RWPE2 (cell line): ENCODE results near the gene MARK2.

Experiments used
- ATAC-seq: fragments of 200-7000 bp; cut with Tn5 transposase; 3 replicates; pipeline ENCODE4 v1.9.1; 2021; ENCODE audit warnings: low read depth
- DNase-seq: peaks from one replicate; pipeline ENCODE4 v3.0.0-alpha.2; 2020; ENCODE audit warnings: low spot score
- H3K27ac ChIP-seq: fragments of 450-650 bp; 2 replicates; pipeline ENCODE4 v1.5.1; 2017; ENCODE audit warnings: mild to moderate bottlenecking; ENCODE audit not compliant: poor library complexity, severe bottlenecking
- H3K27me3 ChIP-seq: fragments of 250-450 bp; sonication (Bioruptor Pico); 2 replicates; pipeline ENCODE4 v1.5.1; 2021; ENCODE audit warnings: mild to moderate bottlenecking, moderate library complexity; ENCODE audit not compliant: insufficient read depth, poor library complexity, severe bottlenecking
- H3K36me3 ChIP-seq: fragments of 250-450 bp; sonication (Bioruptor Pico); 2 replicates; pipeline ENCODE4 v1.5.1; 2020; ENCODE audit warnings: low read depth, mild to moderate bottlenecking, moderate library complexity
- H3K4me1 ChIP-seq: fragments of 250-450 bp; sonication (Bioruptor Pico); 2 replicates; pipeline ENCODE4 v1.5.1; 2021; ENCODE audit warnings: mild to moderate bottlenecking, moderate library complexity; ENCODE audit not compliant: insufficient read depth, poor library complexity, severe bottlenecking
- H3K4me3 ChIP-seq: fragments of 250-450 bp; sonication (Bioruptor Pico); 2 replicates; pipeline ENCODE4 v1.5.1; 2021; ENCODE audit warnings: mild to moderate bottlenecking, moderate library complexity; ENCODE audit not compliant: severe bottlenecking
- H3K9me3 ChIP-seq: fragments of 250-450 bp; sonication (Bioruptor Pico); 2 replicates; pipeline ENCODE4 v1.5.1; 2021; ENCODE audit warnings: mild to moderate bottlenecking, moderate library complexity; ENCODE audit not compliant: severe bottlenecking
- TF ChIP-seq, protein P1 (sequence below): fragments of 450-650 bp; IDR thresholded peaks from one replicate; pipeline ENCODE4 v1.5.1; 2017; ENCODE audit warnings: mild to moderate bottlenecking, moderate library complexity; ENCODE audit not compliant: poor library complexity, severe bottlenecking

Gene MARK2

DNA sequence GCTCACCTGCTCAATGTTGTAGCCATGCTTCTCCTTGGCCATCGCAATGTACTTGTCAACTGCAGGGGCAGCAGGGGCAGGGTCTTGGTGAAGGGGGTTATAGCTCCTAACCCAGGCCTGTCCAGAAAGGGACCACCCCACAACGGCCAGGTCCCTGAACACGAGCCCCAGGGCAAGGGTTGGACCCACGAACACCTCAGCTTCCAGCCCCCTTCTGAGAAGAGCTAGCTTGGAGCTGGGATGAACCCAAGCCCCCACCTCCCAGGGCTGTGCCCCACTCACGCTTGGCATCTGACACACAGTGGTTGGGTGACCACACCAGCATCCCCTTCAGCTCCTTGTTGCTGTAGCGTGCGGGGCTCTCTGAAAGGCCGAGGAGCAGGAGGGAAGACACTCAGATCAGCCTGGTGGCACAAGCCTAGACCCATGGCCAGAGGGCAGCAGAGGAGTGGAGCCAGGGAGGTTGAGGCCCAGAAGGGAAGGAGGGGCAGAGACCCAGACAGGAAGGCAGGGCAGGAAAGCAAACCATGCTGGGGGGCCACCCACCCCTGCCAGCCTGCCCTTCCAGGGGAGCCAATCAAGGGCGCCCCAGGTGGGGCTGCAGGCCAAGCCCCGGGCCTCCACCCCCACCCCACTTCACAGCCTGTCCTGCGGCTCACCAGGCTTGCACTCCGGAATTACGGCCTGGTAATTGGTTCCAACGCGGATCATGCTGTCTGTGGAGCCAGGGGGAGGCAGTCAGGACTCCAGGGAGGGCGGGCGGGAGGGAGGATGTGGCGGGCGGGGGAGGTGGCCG is 76.2 kb downstream of the MARK2 start:
- ATAC-seq = no peak
- H3K4me3 ChIP-seq = no peak overlapping the region

DNA sequence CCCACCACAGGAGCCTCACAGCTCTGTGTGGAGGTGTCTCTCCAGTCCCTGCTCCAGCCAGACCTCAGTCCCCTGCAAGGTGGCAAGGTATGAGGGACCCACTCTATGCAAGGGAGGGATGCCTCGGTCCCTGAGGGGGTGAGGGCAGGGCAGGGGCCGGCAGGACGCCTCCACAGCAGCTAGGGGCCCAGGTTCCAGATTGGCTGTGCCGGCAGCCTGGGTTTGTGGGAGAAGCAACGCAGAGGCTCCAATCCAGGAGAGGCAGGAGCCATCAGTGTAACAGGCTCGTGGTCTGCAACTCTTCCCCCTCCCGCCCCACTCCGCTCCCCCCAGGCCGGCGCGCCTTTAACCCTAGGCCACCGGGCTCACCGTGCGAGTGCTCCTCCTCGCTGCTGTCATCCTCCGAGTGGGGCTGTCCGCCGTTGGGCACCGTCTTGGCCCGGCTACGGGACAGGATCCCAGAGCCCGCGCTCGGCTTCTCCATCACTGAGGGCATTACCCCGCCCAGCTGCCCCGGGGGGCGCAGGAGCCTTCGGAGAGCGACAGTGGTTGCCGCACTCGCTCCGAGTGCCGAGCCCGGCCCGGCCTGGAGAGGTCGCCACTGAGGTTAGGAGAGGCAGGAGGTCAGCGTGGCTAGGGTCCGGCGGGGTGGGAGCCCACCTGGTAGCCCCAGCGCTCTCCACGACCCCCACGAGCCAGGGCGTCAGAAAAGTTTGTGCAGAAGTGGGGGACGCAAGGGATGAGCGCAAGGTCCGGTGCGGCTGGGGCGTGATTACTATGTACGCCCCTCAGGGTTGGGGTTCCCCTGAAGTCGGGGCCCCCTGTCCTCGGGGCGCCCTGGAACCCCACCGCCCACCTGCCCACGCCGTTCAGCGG is 77.3 kb downstream of the MARK2 start:
- ATAC-seq (peak; percentile 2; the same call in 1 of the 3 replicates), DNase-seq (no peak)
- H3K36me3 ChIP-seq = no peaks in the 10 kb centered on the region
- TF ChIP-seq, protein P1, sequence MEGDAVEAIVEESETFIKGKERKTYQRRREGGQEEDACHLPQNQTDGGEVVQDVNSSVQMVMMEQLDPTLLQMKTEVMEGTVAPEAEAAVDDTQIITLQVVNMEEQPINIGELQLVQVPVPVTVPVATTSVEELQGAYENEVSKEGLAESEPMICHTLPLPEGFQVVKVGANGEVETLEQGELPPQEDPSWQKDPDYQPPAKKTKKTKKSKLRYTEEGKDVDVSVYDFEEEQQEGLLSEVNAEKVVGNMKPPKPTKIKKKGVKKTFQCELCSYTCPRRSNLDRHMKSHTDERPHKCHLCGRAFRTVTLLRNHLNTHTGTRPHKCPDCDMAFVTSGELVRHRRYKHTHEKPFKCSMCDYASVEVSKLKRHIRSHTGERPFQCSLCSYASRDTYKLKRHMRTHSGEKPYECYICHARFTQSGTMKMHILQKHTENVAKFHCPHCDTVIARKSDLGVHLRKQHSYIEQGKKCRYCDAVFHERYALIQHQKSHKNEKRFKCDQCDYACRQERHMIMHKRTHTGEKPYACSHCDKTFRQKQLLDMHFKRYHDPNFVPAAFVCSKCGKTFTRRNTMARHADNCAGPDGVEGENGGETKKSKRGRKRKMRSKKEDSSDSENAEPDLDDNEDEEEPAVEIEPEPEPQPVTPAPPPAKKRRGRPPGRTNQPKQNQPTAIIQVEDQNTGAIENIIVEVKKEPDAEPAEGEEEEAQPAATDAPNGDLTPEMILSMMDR = peak; percentile 29
- H3K9me3 ChIP-seq = no peaks in the 10 kb centered on the region
- peaks cover 4% of the 10 kb centered on the region for H3K27me3 ChIP-seq
- peak overlapping the region; percentile 39 for H3K4me3 ChIP-seq
- H3K4me1 ChIP-seq = no peaks in the 10 kb centered on the region
- no peak overlapping the region for H3K27ac ChIP-seq

More for the DNA sequence above, 76.2 kb downstream of the MARK2 start:
- no peaks in the 10 kb centered on the region for H3K9me3 ChIP-seq
- no peaks in the 10 kb centered on the region for H3K36me3 ChIP-seq
- H3K4me1 ChIP-seq = no peaks in the 10 kb centered on the region
- peaks cover 4% of the 10 kb centered on the region for H3K27me3 ChIP-seq
- DNase-seq = no peak
- TF ChIP-seq, protein P1 = no peak
- H3K27ac ChIP-seq = no peak overlapping the region

DNA sequence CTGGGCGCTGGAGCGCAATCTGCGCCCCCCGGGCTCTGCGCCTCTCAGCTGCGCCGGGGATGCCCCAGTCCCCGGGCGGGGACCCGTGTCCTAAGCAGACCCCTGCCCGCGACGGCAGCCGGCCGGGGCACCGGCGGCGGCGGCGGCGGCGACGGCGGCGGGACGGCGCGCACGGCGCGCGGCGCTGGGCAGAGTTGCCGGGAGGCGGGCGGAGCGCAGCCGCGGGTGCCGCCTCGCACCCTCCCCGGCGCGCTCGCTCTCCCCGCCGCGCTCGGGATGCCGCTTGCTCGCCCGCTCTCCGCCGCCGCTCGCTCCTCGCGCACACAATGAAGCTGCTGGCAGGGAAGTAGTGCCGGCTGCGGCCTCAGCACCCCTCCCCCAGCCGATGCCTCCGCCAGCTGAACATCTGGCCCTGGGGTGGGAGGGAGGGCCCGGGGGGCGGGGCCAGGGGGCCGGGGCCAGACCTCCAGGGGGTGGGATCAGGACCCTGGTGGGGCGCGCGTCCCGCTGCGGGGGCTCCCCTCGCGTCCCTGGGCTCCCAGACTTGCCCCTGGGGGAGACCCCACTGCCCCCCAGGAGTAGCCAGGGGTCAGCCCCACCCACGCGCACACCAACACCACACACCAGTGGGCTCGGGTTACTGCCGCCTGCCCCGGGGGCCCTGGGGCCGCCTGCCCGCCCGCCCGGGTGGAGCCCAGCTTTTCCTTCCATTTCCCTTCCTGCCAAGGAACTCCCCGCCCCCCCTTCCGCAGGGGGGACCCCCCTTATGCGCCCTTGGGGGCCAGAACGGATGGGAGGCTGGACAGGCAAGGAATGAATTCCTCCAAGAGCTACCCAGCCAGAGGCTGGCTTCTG is 78.2 kb downstream of the MARK2 start, which contains the start of gene RCOR2:
TSS of gene RCOR2 (minus strand) at position 328 of the 855 bp plus-strand sequence. CDS start 708 bp downstream, outside the sequence.
- ATAC-seq (peak; percentile 43), DNase-seq (no peak)
- peaks cover 4% of the 10 kb centered on the region for H3K27me3 ChIP-seq
- H3K27ac ChIP-seq = no peak within 1 kb of the TSS
- H3K4me1 ChIP-seq = no peaks in the 10 kb centered on the region
- TF ChIP-seq, protein P1 = no peak
- H3K4me3 ChIP-seq = peak within 1 kb of the TSS; percentile 39
- no peaks in the 10 kb centered on the region for H3K9me3 ChIP-seq
- no peaks in the 10 kb centered on the region for H3K36me3 ChIP-seq

DNA sequence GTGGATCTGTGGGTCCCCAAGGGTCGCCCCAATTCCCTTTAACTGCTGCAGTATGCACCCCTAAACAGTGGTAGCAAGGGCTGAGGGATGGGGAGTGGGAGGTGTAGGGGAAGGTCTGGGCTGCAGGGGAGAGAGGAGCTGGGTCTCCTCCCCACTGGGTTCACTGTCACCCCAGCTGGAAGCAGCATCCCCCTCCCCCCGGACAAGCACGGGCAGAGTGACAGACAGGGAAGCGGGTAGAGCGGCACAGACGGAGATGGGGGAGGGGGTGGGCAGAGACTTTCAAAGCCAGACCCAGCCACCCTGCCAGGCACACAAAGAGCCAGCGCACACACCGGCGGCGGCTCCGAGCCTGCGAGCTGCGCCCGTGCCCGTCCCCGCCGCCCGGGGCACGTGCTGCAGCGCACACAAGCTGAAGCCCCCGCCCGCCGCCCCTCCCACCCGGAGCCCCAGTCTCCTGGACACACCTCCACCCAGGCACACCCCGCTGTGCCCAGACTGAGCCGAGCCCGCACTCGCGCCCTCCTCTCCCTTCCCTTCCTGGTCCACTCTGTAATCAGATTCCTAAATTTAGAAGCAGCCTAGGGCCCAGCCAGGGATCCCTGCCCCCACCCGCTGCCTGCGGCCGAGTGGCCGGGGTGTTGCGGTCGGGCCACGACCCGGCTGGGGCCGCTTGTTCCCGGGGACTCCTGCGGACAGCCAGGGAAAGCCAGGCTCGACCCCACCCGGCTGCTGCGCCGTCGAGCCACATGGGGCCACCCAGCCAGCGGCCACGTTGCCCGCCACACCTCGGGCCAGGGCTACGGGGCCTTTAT is 79.0 kb downstream of the MARK2 start:
- Histone ChIP-seq H3K27ac (no peak overlapping the region), H3K36me3 (no peaks in the 10 kb centered on the region), H3K4me1 (no peaks in the 10 kb centered on the region), H3K4me3 (peak overlapping the region; percentile 39), H3K27me3 (peaks cover 4% of the 10 kb centered on the region), H3K9me3 (no peaks in the 10 kb centered on the region)
- TF ChIP-seq, protein P1 = no peak
- no peak for DNase-seq
- ATAC-seq = no peak
